ENCODE data around the gene MYL4. TPM values are rescaled to one million over a fixed set of nuclear protein-coding genes. Genes with fewer than 3 reads are reported as not detected.

MYL4 gene
- total and polyA plus RNA-seq, 4 experiments from 2014 or later: not detected

DNA sequence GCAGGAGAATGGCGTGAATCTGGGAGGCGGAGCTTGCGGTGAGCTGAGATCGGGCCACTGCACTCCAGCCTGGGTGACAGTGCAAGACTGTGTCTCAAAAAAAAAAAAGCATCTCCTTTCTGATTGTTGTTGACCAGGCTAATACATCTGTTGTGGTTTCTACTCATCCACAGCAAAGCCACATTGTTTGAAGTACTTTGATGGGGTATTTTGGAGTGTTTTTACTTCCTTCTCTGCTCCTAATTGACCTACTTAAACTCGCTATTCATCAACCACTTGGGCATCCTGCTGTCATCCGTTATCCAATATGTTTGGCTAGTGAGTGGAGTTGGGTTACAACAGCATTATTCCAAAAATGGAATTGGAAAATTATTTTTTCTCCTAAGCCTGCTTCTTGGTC is 16.6 kb upstream of the MYL4 start:
- ChIA-PET CTCF (ENCODE audit: partially characterized antibody) (interaction anchor here (1.5 kb wide), 1 partner anchor 37 kb away, joined by 3 read pairs; no protein-coding TSS in a partner anchor), POLR2A (ENCODE audit: partially characterized antibody) (interaction anchor here (0.9 to 2.4 kb wide), 2 partner anchors 13 to 38 kb away, joined by 3 to 8 read pairs; no protein-coding TSS in a partner anchor)
- intact Hi-C loops (cut with micrococcal nuclease): no loop called here
- no peak overlapping the region for H3K4me3 ChIP-seq (ENCODE audit: low read length in 2 of 2)
- no peak overlapping the region for H3K27ac ChIP-seq (ENCODE audit: low read depth, low read length)
- Mint-ChIP-seq H3K36me3 (peaks cover 0 to 4% of the 10 kb centered on the region in 2 donors), H3K4me3 (peak overlapping the region in 5 of 8 donors; percentile 14 to 71 (median 58)), H3K9me3 (peaks cover 0 to 3% (median 0%) of the 10 kb centered on the region in 8 donors), H3K27me3 (peaks cover 0 to 1% of the 10 kb centered on the region in 2 donors), H3K27ac (peak overlapping the region in 5 of 7 donors; percentile 1 to 85 (median 66)), H3K4me1 (peaks cover 20 to 56% (median 41%) of the 10 kb centered on the region in 4 donors)
- no peaks in the 10 kb centered on the region for H3K36me3 ChIP-seq (ENCODE audit: insufficient read depth, low read length)
- DNase-seq: peak in 4 of 5 donors; percentile 36 to 47 (median 42)
- H3K4me1 ChIP-seq (ENCODE audit: insufficient read depth, low read length): peaks cover 31% of the 10 kb centered on the region
- H3K9me3 ChIP-seq (ENCODE audit: control insufficient read depth in 1 of 2, low read length in 2 of 2): no peaks in the 10 kb centered on the region
- H3K27me3 ChIP-seq (ENCODE audit: insufficient read depth, low read length): no peaks in the 10 kb centered on the region

DNA sequence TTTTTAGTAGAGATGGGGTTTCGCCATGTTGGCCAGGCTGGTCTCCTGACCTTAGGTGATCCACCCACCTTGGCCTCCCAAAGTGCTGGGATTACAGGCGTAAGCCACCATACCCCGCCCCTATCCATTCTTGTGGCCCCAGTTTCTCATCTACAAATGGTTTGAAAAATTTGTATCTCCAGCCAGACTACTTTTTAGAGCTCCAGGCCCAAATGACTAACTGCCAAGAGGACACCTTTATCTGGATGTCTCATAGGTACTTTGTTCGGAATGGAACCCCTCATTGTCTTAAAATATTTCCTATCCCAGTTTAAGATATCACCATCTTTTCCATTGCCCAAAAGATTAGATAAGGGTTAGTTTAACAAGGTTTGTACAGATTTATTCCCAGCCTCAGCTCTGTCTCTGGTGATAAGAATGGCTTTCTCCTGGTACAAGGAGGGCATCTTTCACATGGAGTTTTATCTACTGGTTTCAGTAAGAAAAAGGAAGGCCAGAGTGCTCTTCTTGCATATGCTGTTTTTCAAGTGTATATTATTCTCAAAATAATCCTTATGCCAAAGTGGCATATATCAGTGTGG is 15.1 kb upstream of the MYL4 start:
- H3K36me3 ChIP-seq (ENCODE audit: insufficient read depth, low read length): no peaks in the 10 kb centered on the region
- no peaks in the 10 kb centered on the region for H3K27me3 ChIP-seq (ENCODE audit: insufficient read depth, low read length)
- no peak overlapping the region for H3K4me3 Mint-ChIP-seq
- no peak for DNase-seq
- ChIA-PET POLR2A (ENCODE audit: partially characterized antibody) (interaction anchor here (0.6 to 2.4 kb wide), 3 partner anchors 10 to 247 kb away, joined by 3 to 8 read pairs (median 3); no protein-coding TSS in a partner anchor), CTCF (ENCODE audit: partially characterized antibody) (interaction anchor here (1.5 kb wide), 2 partner anchors 32 to 36 kb away, joined by 3 read pairs; no protein-coding TSS in a partner anchor)
- peaks cover 0 to 3% (median 0%) of the 10 kb centered on the region in 8 donors for H3K9me3 Mint-ChIP-seq
- no peak overlapping the region for H3K27ac ChIP-seq (ENCODE audit: low read depth, low read length)
- intact Hi-C loops (cut with micrococcal nuclease): no loop called here
- peaks cover 0 to 4% of the 10 kb centered on the region in 2 donors for H3K36me3 Mint-ChIP-seq
- peaks cover 23% of the 10 kb centered on the region for H3K4me1 ChIP-seq (ENCODE audit: insufficient read depth, low read length)
- H3K27ac Mint-ChIP-seq: peak overlapping the region in 3 of 7 donors; percentile 20 to 78 (median 24)
- H3K27me3 Mint-ChIP-seq: peaks cover 0 to 1% of the 10 kb centered on the region in 2 donors
- no peaks in the 10 kb centered on the region for H3K9me3 ChIP-seq (ENCODE audit: control insufficient read depth in 1 of 2, low read length in 2 of 2)
- no peak overlapping the region for H3K4me3 ChIP-seq (ENCODE audit: low read length in 2 of 2)
- peaks cover 17 to 44% (median 35%) of the 10 kb centered on the region in 4 donors for H3K4me1 Mint-ChIP-seq

DNA sequence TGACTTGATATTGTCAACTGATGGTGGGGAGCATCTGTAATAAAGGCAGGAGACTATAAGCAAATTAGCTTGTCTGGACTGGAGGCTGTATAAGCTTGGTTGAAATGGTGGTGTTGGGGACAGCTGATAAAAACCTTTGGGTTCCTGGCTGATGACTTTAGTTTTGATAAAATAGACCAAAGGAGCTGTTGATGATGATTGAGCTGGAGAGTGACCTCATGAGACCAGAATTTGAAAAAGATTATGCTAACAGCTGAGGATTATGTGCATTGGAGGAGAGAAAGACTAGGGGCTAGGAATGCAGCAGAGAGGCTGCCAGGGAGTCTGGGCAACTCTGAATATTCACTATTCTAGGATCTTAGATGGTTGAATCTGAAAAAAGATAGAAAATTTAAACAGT is 11.3 kb upstream of the MYL4 start:
- ChIA-PET CTCF (ENCODE audit: partially characterized antibody) (no interaction called here), POLR2A (ENCODE audit: partially characterized antibody) (interaction anchor here (1.6 kb wide), 1 partner anchor 8 kb away, joined by 6 read pairs; the partner anchor contains the start of gene CDC27)
- H3K27ac Mint-ChIP-seq: no peak overlapping the region

DNA sequence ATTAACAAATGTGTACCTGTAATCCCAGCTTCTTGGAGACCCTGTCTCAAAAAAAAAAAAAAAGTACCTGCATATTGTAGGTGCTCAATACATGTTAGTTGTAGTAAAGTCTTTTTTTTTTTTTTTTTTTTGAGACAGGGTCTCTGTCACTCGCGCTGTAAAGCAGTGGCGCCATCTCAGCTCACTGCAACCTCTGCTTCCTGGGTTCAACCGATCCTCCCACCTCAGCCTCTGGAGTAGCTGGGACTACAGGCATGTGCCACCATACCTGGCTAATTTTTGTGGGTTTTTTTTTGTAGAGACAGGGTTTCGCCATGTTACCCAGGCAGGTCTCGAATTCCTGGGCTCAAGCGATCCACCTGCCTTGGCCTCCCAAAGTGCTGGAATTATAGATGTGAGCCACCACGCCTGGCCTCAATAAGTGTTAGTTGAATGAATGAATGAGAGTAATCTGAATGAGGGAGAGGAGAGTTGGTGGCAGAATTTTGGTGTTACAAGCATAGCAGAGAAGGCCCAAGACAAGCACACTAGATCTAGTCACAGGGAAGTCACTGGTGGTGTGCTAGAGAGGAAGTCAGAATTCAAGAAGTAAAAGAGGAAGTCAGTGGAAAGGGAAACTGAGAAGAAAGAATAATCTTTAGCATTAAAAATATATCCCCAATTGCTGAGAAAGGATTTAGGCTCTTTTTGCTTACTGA is 9.4 kb upstream of the MYL4 start:
- Mint-ChIP-seq H3K27ac (peak overlapping the region in 5 of 7 donors; percentile 2 to 71 (median 42)), H3K27me3 (peaks cover 0 to 1% of the 10 kb centered on the region in 2 donors), H3K4me1 (peaks cover 25 to 34% (median 27%) of the 10 kb centered on the region in 4 donors), H3K9me3 (no peaks in the 10 kb centered on the region), H3K36me3 (no peaks in the 10 kb centered on the region), H3K4me3 (peak overlapping the region in 1 of 8 donors; percentile 27)
- ChIA-PET CTCF (ENCODE audit: partially characterized antibody) (interaction anchor here (1.0 to 1.2 kb wide), 2 partner anchors 8 to 9 kb away, joined by 3 read pairs; no protein-coding TSS in a partner anchor), POLR2A (ENCODE audit: partially characterized antibody) (interaction anchor here (0.6 to 1.5 kb wide), 3 partner anchors 11 to 33 kb away, joined by 4 to 7 read pairs (median 4); partner anchors contain the start of gene CDC27)
- H3K36me3 ChIP-seq (ENCODE audit: insufficient read depth, low read length): no peaks in the 10 kb centered on the region
- H3K4me1 ChIP-seq (ENCODE audit: insufficient read depth, low read length): peaks cover 28% of the 10 kb centered on the region
- H3K27me3 ChIP-seq (ENCODE audit: insufficient read depth, low read length): no peaks in the 10 kb centered on the region
- intact Hi-C loops (cut with micrococcal nuclease): no loop called here
- no peak for DNase-seq
- no peak overlapping the region for H3K4me3 ChIP-seq (ENCODE audit: low read length in 2 of 2)
- H3K9me3 ChIP-seq (ENCODE audit: control insufficient read depth in 1 of 2, low read length in 2 of 2): no peaks in the 10 kb centered on the region
- H3K27ac ChIP-seq (ENCODE audit: low read depth, low read length): no peak overlapping the region

More for the DNA sequence above, 11.3 kb upstream of the MYL4 start:
- Histone ChIP-seq H3K36me3 (ENCODE audit: insufficient read depth, low read length) (no peaks in the 10 kb centered on the region), H3K27me3 (ENCODE audit: insufficient read depth, low read length) (no peaks in the 10 kb centered on the region), H3K27ac (ENCODE audit: low read depth, low read length) (no peak overlapping the region), H3K9me3 (ENCODE audit: control insufficient read depth in 1 of 2, low read length in 2 of 2) (no peaks in the 10 kb centered on the region), H3K4me1 (ENCODE audit: insufficient read depth, low read length) (peaks cover 18% of the 10 kb centered on the region), H3K4me3 (ENCODE audit: low read length in 2 of 2) (no peak overlapping the region)
- no peaks in the 10 kb centered on the region for H3K9me3 Mint-ChIP-seq
- H3K4me3 Mint-ChIP-seq: no peak overlapping the region
- no peaks in the 10 kb centered on the region for H3K36me3 Mint-ChIP-seq
- no peak for DNase-seq
- intact Hi-C loops (cut with micrococcal nuclease): no loop called here
- H3K27me3 Mint-ChIP-seq: peaks cover 0 to 1% of the 10 kb centered on the region in 2 donors
- peaks cover 15 to 35% (median 26%) of the 10 kb centered on the region in 4 donors for H3K4me1 Mint-ChIP-seq

DNA sequence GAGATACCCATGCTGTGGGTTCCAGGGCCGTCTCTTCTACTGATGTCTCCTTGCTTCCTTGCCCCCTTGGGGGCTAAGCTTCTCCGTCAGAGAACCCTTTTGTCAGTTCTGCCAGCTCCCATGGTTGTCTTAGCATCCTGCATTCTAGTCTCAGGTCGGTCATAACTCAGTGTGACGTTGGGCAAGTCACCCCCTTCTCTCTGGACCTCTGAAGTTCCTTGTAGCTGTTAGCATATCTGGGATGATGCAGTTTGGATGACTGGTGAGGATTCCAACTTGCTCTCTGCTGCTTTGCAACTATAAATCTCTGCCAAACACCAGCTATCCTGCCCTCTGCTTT is 8.9 kb upstream of the MYL4 start:
- H3K27me3 ChIP-seq (ENCODE audit: insufficient read depth, low read length): no peaks in the 10 kb centered on the region
- peaks cover 0 to 1% of the 10 kb centered on the region in 2 donors for H3K27me3 Mint-ChIP-seq
- peak overlapping the region in 5 of 7 donors; percentile 40 to 71 (median 48) for H3K27ac Mint-ChIP-seq
- DNase-seq: no peak
- H3K36me3 ChIP-seq (ENCODE audit: insufficient read depth, low read length): no peaks in the 10 kb centered on the region
- ChIA-PET POLR2A (ENCODE audit: partially characterized antibody) (interaction anchor here (1.5 kb wide), 1 partner anchor 11 kb away, joined by 7 read pairs; the partner anchor contains the start of gene CDC27), CTCF (ENCODE audit: partially characterized antibody) (interaction anchor here (1.2 kb wide), 1 partner anchor 9 kb away, joined by 3 read pairs; no protein-coding TSS in a partner anchor)
- H3K9me3 Mint-ChIP-seq: no peaks in the 10 kb centered on the region
- H3K9me3 ChIP-seq (ENCODE audit: control insufficient read depth in 1 of 2, low read length in 2 of 2): no peaks in the 10 kb centered on the region
- H3K36me3 Mint-ChIP-seq: no peaks in the 10 kb centered on the region
- H3K4me1 ChIP-seq (ENCODE audit: insufficient read depth, low read length): peaks cover 33% of the 10 kb centered on the region
- intact Hi-C loops (cut with micrococcal nuclease): no loop called here
- peak overlapping the region in 1 of 8 donors; percentile 13 for H3K4me3 Mint-ChIP-seq
- no peak overlapping the region for H3K27ac ChIP-seq (ENCODE audit: low read depth, low read length)
- H3K4me1 Mint-ChIP-seq: peaks cover 30 to 40% (median 33%) of the 10 kb centered on the region in 4 donors
- no peak overlapping the region for H3K4me3 ChIP-seq (ENCODE audit: low read length in 2 of 2)

DNA sequence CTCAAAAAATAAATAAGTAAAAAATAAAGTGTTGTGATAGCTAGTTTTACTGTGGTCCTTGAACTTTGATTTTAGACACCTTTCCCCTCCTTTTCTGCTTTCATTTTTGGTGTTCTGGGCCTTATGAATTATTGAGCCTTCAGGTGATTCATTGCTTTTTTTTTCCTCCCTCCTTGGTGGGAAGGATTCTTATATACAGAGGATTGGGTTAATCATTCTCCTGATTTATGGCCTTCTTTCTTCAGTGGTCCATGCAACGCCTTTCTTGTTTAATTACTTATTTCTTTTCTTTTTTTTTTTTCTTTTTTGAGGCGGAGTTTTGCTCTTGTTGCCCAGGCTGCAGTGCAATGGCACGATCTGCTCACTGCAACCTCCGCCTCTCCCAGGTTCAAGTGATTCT is 8.0 kb upstream of the MYL4 start:
- Mint-ChIP-seq H3K36me3 (no peaks in the 10 kb centered on the region), H3K27me3 (no peaks in the 10 kb centered on the region), H3K4me1 (peaks cover 37 to 48% (median 41%) of the 10 kb centered on the region in 4 donors), H3K9me3 (no peaks in the 10 kb centered on the region), H3K4me3 (no peak overlapping the region), H3K27ac (peak overlapping the region in 1 of 7 donors; percentile 42)
- H3K9me3 ChIP-seq (ENCODE audit: control insufficient read depth in 1 of 2, low read length in 2 of 2): no peaks in the 10 kb centered on the region
- no peaks in the 10 kb centered on the region for H3K27me3 ChIP-seq (ENCODE audit: insufficient read depth, low read length)
- ChIA-PET POLR2A (ENCODE audit: partially characterized antibody) (interaction anchor here (0.5 to 1.1 kb wide), 2 partner anchors 12 to 198 kb away, joined by 3 to 4 read pairs; partner anchors contain the start of gene CDC27), CTCF (ENCODE audit: partially characterized antibody) (interaction anchor here (1.2 to 1.6 kb wide), 2 partner anchors 10 to 28 kb away, joined by 3 read pairs; no protein-coding TSS in a partner anchor)
- H3K27ac ChIP-seq (ENCODE audit: low read depth, low read length): no peak overlapping the region
- intact Hi-C loops (cut with micrococcal nuclease): no loop called here
- no peaks in the 10 kb centered on the region for H3K36me3 ChIP-seq (ENCODE audit: insufficient read depth, low read length)
- no peak for DNase-seq
- no peak overlapping the region for H3K4me3 ChIP-seq (ENCODE audit: low read length in 2 of 2)
- H3K4me1 ChIP-seq (ENCODE audit: insufficient read depth, low read length): peaks cover 42% of the 10 kb centered on the region
